HepG2 (cell line): Measurements from ENCODE around the gene NOX3. TPM values are rescaled to one million over a fixed set of nuclear protein-coding genes. Genes with fewer than 3 reads are reported as not detected.

ENCODE experiments used
- ASH2L ChIP-seq: fragments of 300-600, 200-600 bp; sonication (generic); IDR thresholded peaks from 2 replicates; pipeline ENCODE4 v1.7.0; 2017; ENCODE audit warnings: low read depth, mild to moderate bottlenecking, moderate library complexity, mixed read lengths, low read length; ENCODE audit not compliant: insufficient read length
- ATF2 ChIP-seq: sonication (generic); formaldehyde crosslinking; IDR thresholded peaks from 2 replicates; pipeline ENCODE4 v1.4.0; 2020; ENCODE audit warnings: missing genetic modification reagents
- CENPT ChIP-seq: sonication (generic); formaldehyde crosslinking; IDR thresholded peaks from 2 replicates; pipeline ENCODE4 v1.8.0; 2022; ENCODE audit warnings: low read depth, mild to moderate bottlenecking, moderate library complexity, missing genetic modification reagents
- CENPX ChIP-seq: sonication (generic); formaldehyde crosslinking; IDR thresholded peaks from 2 replicates; pipeline ENCODE4 v1.9.0; 2021; ENCODE audit warnings: mild to moderate bottlenecking, missing genetic modification reagents, moderate library complexity
- CHD4 ChIP-seq: fragments of 200-600 bp; sonication (generic); IDR thresholded peaks from 2 replicates; pipeline ENCODE4 v1.7.0; 2017; ENCODE audit warnings: mild to moderate bottlenecking, low read length, borderline replicate concordance
- FOXC1 ChIP-seq: sonication (generic); formaldehyde crosslinking; IDR thresholded peaks from 2 replicates; pipeline ENCODE4 v1.8.0; 2022; ENCODE audit warnings: mild to moderate bottlenecking, missing genetic modification reagents, borderline replicate concordance
- FOXM1 ChIP-seq: sonication (generic); formaldehyde crosslinking; IDR thresholded peaks from 2 replicates; pipeline ENCODE4 v1.5.0; 2020; ENCODE audit warnings: missing genetic modification reagents
- GLMP ChIP-seq: sonication (generic); formaldehyde crosslinking; IDR thresholded peaks from 2 replicates; pipeline ENCODE4 v1.9.0; 2021; ENCODE audit warnings: missing genetic modification reagents, mild to moderate bottlenecking, borderline replicate concordance
- GPN1 ChIP-seq: sonication (generic); formaldehyde crosslinking; IDR thresholded peaks from 2 replicates; pipeline ENCODE4 v1.5.1; 2020; ENCODE audit warnings: missing genetic modification reagents, borderline replicate concordance
- HDAC2 ChIP-seq: sonication (generic); formaldehyde crosslinking; IDR thresholded peaks from 2 replicates; pipeline ENCODE4 v1.4.0; 2020; ENCODE audit warnings: missing genetic modification reagents
- HNRNPUL1 ChIP-seq: fragments of 200-400 bp; formaldehyde crosslinking; IDR thresholded peaks from 2 replicates; pipeline ENCODE4 v1.6.1; 2017; ENCODE audit warnings: low read depth, mild to moderate bottlenecking, low read length, moderate library complexity
- KLF6 ChIP-seq: IDR thresholded peaks from 2 replicates; pipeline ENCODE4 v1.8.0; 2016; ENCODE audit warnings: missing biosample characterization, missing genetic modification reagents
- MAX ChIP-seq: IDR thresholded peaks from 2 replicates; pipeline ENCODE4 v1.6.1; 2012; ENCODE audit warnings: inconsistent platforms
- NCOA5 ChIP-seq: sonication (generic); formaldehyde crosslinking; IDR thresholded peaks from 2 replicates; pipeline ENCODE4 v1.4.0; 2020; ENCODE audit warnings: missing genetic modification reagents
- ONECUT2 ChIP-seq: sonication (generic); formaldehyde crosslinking; IDR thresholded peaks from 2 replicates; pipeline ENCODE4 v1.4.0; 2020; ENCODE audit warnings: missing genetic modification reagents
- SATB2 ChIP-seq: sonication (generic); formaldehyde crosslinking; IDR thresholded peaks from 2 replicates; pipeline ENCODE4 v1.5.0; 2020; ENCODE audit warnings: missing genetic modification reagents
- SNAPC2 ChIP-seq: sonication (generic); formaldehyde crosslinking; IDR thresholded peaks from 2 replicates; pipeline ENCODE4 v1.8.1; 2022; ENCODE audit warnings: mild to moderate bottlenecking, missing genetic modification reagents
- ZBTB20 ChIP-seq: sonication (generic); formaldehyde crosslinking; IDR thresholded peaks from 2 replicates; pipeline ENCODE4 v1.8.1; 2023; ENCODE audit warnings: missing genetic modification reagents, low read depth, mild to moderate bottlenecking, borderline replicate concordance
- ZBTB34 ChIP-seq: sonication (generic); formaldehyde crosslinking; IDR thresholded peaks from 2 replicates; pipeline ENCODE4 v1.8.0; 2022; ENCODE audit warnings: mild to moderate bottlenecking, missing genetic modification reagents
- ZIK1 ChIP-seq: sonication (generic); formaldehyde crosslinking; IDR thresholded peaks from 2 replicates; pipeline ENCODE4 v1.5.0; 2020; ENCODE audit warnings: mild to moderate bottlenecking, low read depth, missing genetic modification reagents, borderline replicate concordance
- ZNF569 ChIP-seq: sonication (generic); formaldehyde crosslinking; IDR thresholded peaks from 2 replicates; pipeline ENCODE4 v1.5.0; 2020; ENCODE audit warnings: mild to moderate bottlenecking, missing genetic modification reagents, moderate library complexity, borderline replicate concordance
- ZNF720 ChIP-seq: sonication (generic); formaldehyde crosslinking; IDR thresholded peaks from 2 replicates; pipeline ENCODE4 v1.4.0; 2020; ENCODE audit warnings: missing genetic modification reagents
- ZNF724P ChIP-seq: sonication (generic); formaldehyde crosslinking; IDR thresholded peaks from 2 replicates; pipeline ENCODE4 v1.8.0; 2022; ENCODE audit warnings: missing genetic modification reagents, borderline replicate concordance
- ZNF768 ChIP-seq: sonication (generic); formaldehyde crosslinking; IDR thresholded peaks from 2 replicates; pipeline ENCODE4 v1.4.0; 2020; ENCODE audit warnings: missing genetic modification reagents
- ZNF850 ChIP-seq: sonication (generic); formaldehyde crosslinking; conservative IDR thresholded peaks from 2 replicates; pipeline ENCODE4 v1.9.0; 2021; ENCODE audit warnings: mild to moderate bottlenecking, missing genetic modification reagents
- polyA plus RNA-seq, 8 experiments: library from polyadenylated mRNA; depleted of rRNA in 3 of 8; stranded (reverse) in 7 of 8; unstranded in 1 of 8; fragments of >200 nt; fragmentation: Illumina TruSeq in 4 of 8; extraction: Trizol in 4 of 8; gene quantifications; 2 replicates each; pipeline versions ENCODE4 v1.2.1 to v1.2.3, GENCODE V29; 2011 to 2016; ENCODE audit warnings: low read depth in 4 of 8, missing spikeins in 1 of 8, mixed read lengths in 1 of 8; ENCODE audit not compliant: insufficient read depth in 1 of 8
- total RNA-seq, 5 experiments: library from RNA; depleted of rRNA; stranded (reverse); fragments of >200 nt; fragmentation: Illumina TruSeq; extraction: Trizol; gene quantifications; 2 replicates each; pipeline ENCODE4 v1.2.3, GENCODE V29; 2016; ENCODE audit warnings: low read depth in 1 of 5
- TF ChIP-seq, protein P1 (sequence below): sonication (generic); formaldehyde crosslinking; IDR thresholded peaks from 2 replicates; pipeline ENCODE4 v1.8.0; 2022; ENCODE audit warnings: mild to moderate bottlenecking, missing genetic modification reagents, moderate library complexity

NOX3 gene
- total and polyA plus RNA-seq, 2 of the 13 experiments (the other 11 are each of a cell fraction or from before 2014, with no cell fraction given), result 0.09 to 0.18 TPM

GRCh38 chr6:155486721-155487294 is 31.2 kb upstream of the NOX3 start (continued):
- TF ChIP-seq ATF2 (CRISPR knock-in tag) (peak; percentile 98), FOXC1 (CRISPR knock-in tag) (no peak), ZIK1 (no peak), HDAC2 (CRISPR knock-in tag) (peak; percentile 99), SNAPC2 (CRISPR knock-in tag) (peak; percentile 93; the same call in 1 of the 2 replicates), ZNF724P (no peak), HNRNPUL1 (no peak), ZNF768 (no peak), NCOA5 (no peak), KLF6 (peak; percentile 91), ASH2L (peak; percentile 89), ZNF720 (no peak), ZNF569 (CRISPR knock-in tag) (no peak), GPN1 (CRISPR knock-in tag) (no peak), ONECUT2 (peak; percentile 87), CENPT (CRISPR knock-in tag) (no peak), GLMP (CRISPR knock-in tag) (no peak), ZBTB34 (CRISPR knock-in tag) (peak; percentile 97), MAX (peak; percentile 73; the same call in 1 of the 2 replicates), SATB2 (CRISPR knock-in tag) (peak; percentile 98), FOXM1 (CRISPR knock-in tag) (no peak), ZBTB20 (CRISPR knock-in tag) (peak; percentile 98), CHD4 (peak; percentile 70; the same call in 1 of the 2 replicates), ZNF850 (CRISPR knock-in tag) (no peak), CENPX (CRISPR knock-in tag) (no peak)
- TF ChIP-seq, protein P1, sequence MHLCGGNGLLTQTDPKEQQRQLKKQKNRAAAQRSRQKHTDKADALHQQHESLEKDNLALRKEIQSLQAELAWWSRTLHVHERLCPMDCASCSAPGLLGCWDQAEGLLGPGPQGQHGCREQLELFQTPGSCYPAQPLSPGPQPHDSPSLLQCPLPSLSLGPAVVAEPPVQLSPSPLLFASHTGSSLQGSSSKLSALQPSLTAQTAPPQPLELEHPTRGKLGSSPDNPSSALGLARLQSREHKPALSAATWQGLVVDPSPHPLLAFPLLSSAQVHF (CRISPR knock-in tag), result no peak
